ENCODE results near the gene HRCT1. TPM values are rescaled to one million over a fixed set of nuclear protein-coding genes. Genes with fewer than 3 reads are reported as not detected.
"Not testable (repeated sequence)": the region's sequence is repeated elsewhere in the genome, so short reads cannot be mapped to it uniquely, and the experiment has no call there.

Gene HRCT1
- total RNA-seq, 1 donor from 2014 or later: 6.2 TPM

- intact Hi-C loops (cut with micrococcal nuclease): no loop called here
- H3K4me3 ChIP-seq: no peak overlapping the region
- no peaks in the 10 kb centered on the region for H3K4me1 ChIP-seq
- peaks cover 16% of the 10 kb centered on the region for H3K9me3 ChIP-seq (replicated peaks)
- H3K27ac ChIP-seq (replicated peaks): no peak overlapping the region
- TF ChIP-seq CTCF (IDR thresholded peaks at IDR 0.05; ENCODE audit: borderline replicate concordance): no peak
- H3K36me3 ChIP-seq: no peaks in the 10 kb centered on the region
- H3K27me3 ChIP-seq (ENCODE audit: low read depth): peaks cover 19% of the 10 kb centered on the region
- no peak for DNase-seq
Measured at GRCh38 chr9:35872505-35872904, 33.5 kb upstream of the HRCT1 start.

GRCh38 chr9:35882263-35882848 is 23.6 kb upstream of the HRCT1 start:
- no peak overlapping the region for H3K27ac ChIP-seq (replicated peaks)

GRCh38 chr9:35882996-35883395 is 23.0 kb upstream of the HRCT1 start:
- no peaks in the 10 kb centered on the region for H3K36me3 ChIP-seq
- no peaks in the 10 kb centered on the region for H3K4me1 ChIP-seq
- intact Hi-C loops (cut with micrococcal nuclease): loop anchor here (2.0 kb wide), 1 partner anchor 94 kb away; no protein-coding TSS in a partner anchor
- no peaks in the 10 kb centered on the region for H3K27me3 ChIP-seq (ENCODE audit: low read depth)
- no peak for DNase-seq
- no peak overlapping the region for H3K27ac ChIP-seq (replicated peaks)
- TF ChIP-seq CTCF (IDR thresholded peaks at IDR 0.05; ENCODE audit: borderline replicate concordance): no peak
- no peaks in the 10 kb centered on the region for H3K9me3 ChIP-seq (replicated peaks)
- no peak overlapping the region for H3K4me3 ChIP-seq

More at GRCh38 chr9:35882263-35882848, 23.6 kb upstream of the HRCT1 start:
- intact Hi-C loops (cut with micrococcal nuclease): loop anchor here (2.0 kb wide), 1 partner anchor 94 kb away; no protein-coding TSS in a partner anchor
- Histone ChIP-seq H3K36me3 (no peaks in the 10 kb centered on the region), H3K4me1 (no peaks in the 10 kb centered on the region), H3K4me3 (no peak overlapping the region), H3K9me3 (replicated peaks) (peaks cover 5% of the 10 kb centered on the region), H3K27me3 (ENCODE audit: low read depth) (no peaks in the 10 kb centered on the region)
- DNase-seq: peak; percentile 85
- peak; percentile 99 for TF ChIP-seq CTCF (IDR thresholded peaks at IDR 0.05; ENCODE audit: borderline replicate concordance)

DNA sequence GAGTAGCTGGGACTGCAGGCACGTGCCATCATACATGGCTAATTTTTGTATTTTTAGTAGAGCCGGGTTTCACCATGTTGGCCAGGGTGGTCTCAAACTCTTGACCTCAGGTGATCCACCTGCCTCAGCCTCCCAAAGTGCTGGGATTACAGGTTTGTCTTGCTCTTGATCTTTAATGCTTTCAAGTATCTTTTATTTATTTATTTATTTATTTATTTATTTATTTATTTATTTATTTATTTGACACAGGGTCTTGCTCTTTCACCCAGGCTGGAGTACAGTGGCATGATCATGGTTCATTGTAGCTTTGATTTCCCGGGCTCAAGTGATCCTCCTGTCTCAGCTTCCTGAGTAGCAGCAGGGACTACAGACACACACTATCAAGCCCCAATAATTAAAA is 21.1 kb upstream of the HRCT1 start:
- DNase-seq; H3K4me3 ChIP-seq; H3K4me1 ChIP-seq; H3K36me3 ChIP-seq; H3K27ac ChIP-seq (replicated peaks); H3K9me3 ChIP-seq (replicated peaks); H3K27me3 ChIP-seq (ENCODE audit: low read depth); intact Hi-C loops (cut with micrococcal nuclease): not testable (repeated sequence)

DNA sequence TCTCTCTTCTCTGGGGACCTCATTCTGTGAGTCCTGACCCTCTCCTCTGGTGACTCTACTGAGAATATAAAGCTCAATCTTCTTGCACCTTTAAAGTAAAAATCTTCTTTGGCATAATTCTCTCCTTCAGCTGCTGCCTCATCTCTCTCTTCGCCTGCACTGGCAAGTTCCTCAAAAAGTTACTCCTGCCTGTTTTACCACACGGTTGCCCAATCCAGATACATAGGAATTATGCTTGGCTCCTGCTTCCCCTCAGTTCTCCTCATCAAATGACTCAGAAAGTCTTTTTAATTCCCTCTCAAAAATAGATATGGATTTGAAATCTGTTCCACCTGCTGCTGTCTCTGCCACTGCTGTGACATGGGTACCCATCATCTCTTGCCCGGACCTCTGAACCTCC is 14.4 kb upstream of the HRCT1 start:
- H3K27me3 ChIP-seq (ENCODE audit: low read depth): peaks cover 8% of the 10 kb centered on the region
- no peaks in the 10 kb centered on the region for H3K36me3 ChIP-seq
- no peaks in the 10 kb centered on the region for H3K9me3 ChIP-seq (replicated peaks)
- no peak for DNase-seq
- no peaks in the 10 kb centered on the region for H3K4me1 ChIP-seq
- no peak for TF ChIP-seq CTCF (IDR thresholded peaks at IDR 0.05; ENCODE audit: borderline replicate concordance)
- no peak overlapping the region for H3K4me3 ChIP-seq
- intact Hi-C loops (cut with micrococcal nuclease): no loop called here
- no peak overlapping the region for H3K27ac ChIP-seq (replicated peaks)

DNA sequence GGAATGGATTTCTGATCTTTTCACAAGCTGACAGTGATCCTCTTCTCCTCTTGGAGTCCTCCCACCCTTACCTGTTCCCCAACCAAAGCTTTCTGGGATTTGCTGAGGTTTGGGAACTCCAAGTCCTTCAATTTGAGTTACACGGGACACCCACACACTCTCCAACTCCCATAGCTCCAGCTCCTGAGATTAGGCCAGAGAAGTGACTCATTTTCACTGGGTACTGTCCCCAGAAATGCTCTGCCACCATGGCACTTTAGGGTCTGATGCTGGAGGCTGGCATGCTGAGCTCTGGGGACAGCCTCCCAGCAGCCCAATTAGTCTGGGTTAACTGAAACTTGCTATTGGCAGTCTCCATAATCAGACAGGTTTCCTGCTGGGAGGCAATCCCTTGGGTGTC is 14.0 kb upstream of the HRCT1 start:
- no peak overlapping the region for H3K27ac ChIP-seq (replicated peaks)
- no peaks in the 10 kb centered on the region for H3K36me3 ChIP-seq
- no peaks in the 10 kb centered on the region for H3K4me1 ChIP-seq
- intact Hi-C loops (cut with micrococcal nuclease): no loop called here
- H3K27me3 ChIP-seq (ENCODE audit: low read depth): peaks cover 8% of the 10 kb centered on the region
- no peak for DNase-seq
- TF ChIP-seq CTCF (IDR thresholded peaks at IDR 0.05; ENCODE audit: borderline replicate concordance): no peak
- H3K4me3 ChIP-seq: no peak overlapping the region
- no peaks in the 10 kb centered on the region for H3K9me3 ChIP-seq (replicated peaks)

Measured in left ventricle myocardium inferior (tissue), 1 donor.